ENCODE measurements around the gene CCNI2.

GRCh38 chr5:132746954-132747615 lies at the start of gene CCNI2:
- TF ChIP-seq SUZ12 (IDR thresholded peaks at IDR 0.05; ENCODE audit: extremely low read depth, insufficient read depth, insufficient read length): no peak
- no peak for TF ChIP-seq YY1 (IDR thresholded peaks at IDR 0.05; ENCODE audit: insufficient read depth, insufficient read length)
- TF ChIP-seq ZNF274 (IDR thresholded peaks at IDR 0.05; ENCODE audit: low read depth, low read length): no peak
